GM20000 (cell line): ENCODE measurements around the gene EIF4G3.
"Not testable (repeated sequence)": the region's sequence is repeated elsewhere in the genome, so short reads cannot be mapped to it uniquely, and the experiment has no call there.

ENCODE experiments used
- DNase-seq: peaks from one replicate; pipeline ENCODE4 v3.0.0; 2012; ENCODE audit warnings: low spot score
- CTCF ChIP-seq: IDR thresholded peaks from 2 replicates; pipeline ENCODE4 v1.5.1; 2012; ENCODE audit warnings: mild to moderate bottlenecking, control low read depth; ENCODE audit errors: extremely low read depth, missing control alignments

EIF4G3 gene

DNA sequence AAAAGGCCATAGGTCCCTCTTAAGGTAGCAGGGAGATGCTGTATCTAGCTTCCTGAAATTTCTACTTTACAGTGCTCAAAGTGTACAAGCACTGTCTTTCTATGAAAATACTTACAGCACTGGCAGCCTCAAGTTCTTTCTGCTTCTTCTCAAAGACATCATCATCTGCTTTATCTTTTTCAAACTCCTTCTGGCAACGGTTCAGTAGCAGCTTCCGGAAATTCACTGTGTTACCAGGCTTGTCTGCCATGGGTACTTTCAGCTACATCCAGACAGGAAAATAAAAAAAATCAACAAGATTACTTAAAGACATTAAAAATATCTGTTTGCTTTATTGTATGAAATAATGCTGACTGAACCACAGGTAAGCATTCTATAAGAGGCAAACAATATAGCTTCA, 311.7 kb downstream of the EIF4G3 start:
- DNase-seq, result no peak
- TF ChIP-seq CTCF, result no peak

- DNase-seq, result no peak
Observed at GRCh38 chr1:20854529-20854928, 322.2 kb downstream of the EIF4G3 start.

GRCh38 chr1:20851791-20852190, 324.9 kb downstream of the EIF4G3 start:
- not testable (repeated sequence) for DNase-seq

More at GRCh38 chr1:20854529-20854928, 322.2 kb downstream of the EIF4G3 start:
- TF ChIP-seq CTCF, result no peak

GRCh38 chr1:20850021-20850420, 326.7 kb downstream of the EIF4G3 start:
- TF ChIP-seq CTCF, result no peak

GRCh38 chr1:20849100-20849499, 327.6 kb downstream of the EIF4G3 start:
- DNase-seq, result no peak
- no peak for TF ChIP-seq CTCF

More at GRCh38 chr1:20850021-20850420, 326.7 kb downstream of the EIF4G3 start:
- DNase-seq, result no peak

GRCh38 chr1:20848162-20848561, 328.5 kb downstream of the EIF4G3 start:
- DNase-seq, result no peak
- TF ChIP-seq CTCF, result no peak

GRCh38 chr1:20847611-20848080, 329.1 kb downstream of the EIF4G3 start:
- no peak for DNase-seq

More at GRCh38 chr1:20847611-20848080, 329.1 kb downstream of the EIF4G3 start:
- no peak for TF ChIP-seq CTCF
